Natural killer cell (primary cell): Measurements from ENCODE around the gene SUDS3. TPM values are rescaled to one million over a fixed set of nuclear protein-coding genes. Genes with fewer than 3 reads are reported as not detected.

Source experiments
- ATAC-seq, 3 donors: fragments of 150-1000 bp in 2 of 3; fragments of 200-7000 bp in 1 of 3; cut with Tn5 transposase; 1 replicate in 1 of 3; 2 replicates in 2 of 3; pipeline ENCODE4 v1.10.0; 2021; ENCODE audit warnings: mild to moderate bottlenecking in 2 of 3, moderate library complexity in 2 of 3
- DNase-seq, 2 donors: peaks; one replicate each; pipeline versions ENCODE4 v3.0.0 to v3.0.0-alpha.2; 2013 to 2021; ENCODE audit warnings: mixed read lengths in 1 of 2
- H3K27ac ChIP-seq: one replicate; pipeline ENCODE4 v1.5.1; 2013; ENCODE audit warnings: mild to moderate bottlenecking, low read length
- H3K27me3 ChIP-seq: one replicate; pipeline ENCODE4 v1.6.1; 2013; ENCODE audit warnings: low read length; ENCODE audit not compliant: control insufficient read depth, insufficient read depth
- H3K36me3 ChIP-seq: one replicate; pipeline ENCODE4 v1.6.1; 2013; ENCODE audit warnings: low read length; ENCODE audit not compliant: control insufficient read depth, insufficient read depth
- H3K4me1 ChIP-seq: one replicate; pipeline ENCODE4 v1.6.1; 2013; ENCODE audit warnings: low read length; ENCODE audit not compliant: control insufficient read depth, insufficient read depth
- H3K4me3 ChIP-seq: one replicate; pipeline ENCODE4 v1.5.1; 2013; ENCODE audit warnings: low read length
- H3K9me3 ChIP-seq: one replicate; pipeline ENCODE4 v1.6.1; 2013; ENCODE audit warnings: low read length; ENCODE audit not compliant: control insufficient read depth, insufficient read depth
- H3K27ac Mint-ChIP-seq, 2 donors: one replicate each; pipeline ENCODE4 v1.8.0; 2022; ENCODE audit warnings: mild to moderate bottlenecking in 2 of 2, mixed read lengths in 2 of 2, moderate library complexity in 1 of 2
- H3K27me3 Mint-ChIP-seq, 2 donors: one replicate each; pipeline ENCODE4 v1.8.0; 2022; ENCODE audit warnings: low read depth in 2 of 2, mixed read lengths in 2 of 2
- H3K36me3 Mint-ChIP-seq: one replicate; pipeline ENCODE4 v1.8.0; 2022; ENCODE audit warnings: mixed read lengths
- H3K4me1 Mint-ChIP-seq, 2 donors: one replicate each; pipeline ENCODE4 v1.8.0; 2022; ENCODE audit warnings: mixed read lengths in 2 of 2
- H3K4me3 Mint-ChIP-seq: one replicate; pipeline ENCODE4 v1.8.0; 2022; ENCODE audit warnings: mild to moderate bottlenecking, moderate library complexity, mixed read lengths
- H3K9me3 Mint-ChIP-seq, 2 donors: one replicate each; pipeline ENCODE4 v1.8.0; 2022; ENCODE audit warnings: mixed read lengths in 2 of 2
- CTCF ChIP-seq: fragments of 200-600 bp; IDR thresholded peaks from one replicate; pipeline ENCODE4 v1.8.0; 2022; ENCODE audit warnings: antibody characterized with exemption
- WGBS: methylation state at CpG from one replicate; pipeline ENCODE4 v1.1.7; 2013; ENCODE audit warnings: missing lambda C conversion rate; ENCODE audit not compliant: insufficient coverage; 5-methylcytosine and 5-hydroxymethylcytosine counted together
- intact Hi-C: fragments of 100-400 bp; cut with micrococcal nuclease; formaldehyde crosslinking; loops from one replicate; pipeline ENCODE4 v1.14.2; 2022
- total RNA-seq, 4 donors: library from RNA; stranded (reverse); fragments of 120-200 nt in 1 of 4; gene quantifications; one replicate each; pipeline versions ENCODE4 v1.2.3 to v1.2.4, GENCODE V29; 2013 to 2022

SUDS3 gene
- total RNA-seq, 3 donors from 2014 or later (not counting 1 experiment from before 2014, with no cell fraction given), result 27.5 to 40.3 (median 35.7) TPM

- 100% methylated on average over 2 of the region's 2 CpGs for WGBS
- no peak overlapping the region for H3K27ac Mint-ChIP-seq
- no peak overlapping the region for H3K27ac ChIP-seq
- H3K27me3 ChIP-seq, result no peaks in the 10 kb centered on the region
- no peak overlapping the region for H3K4me3 ChIP-seq
- peaks cover 59% of the 10 kb centered on the region for H3K36me3 ChIP-seq
- H3K4me3 Mint-ChIP-seq, result no peak overlapping the region
- H3K36me3 Mint-ChIP-seq, result peaks cover 32% of the 10 kb centered on the region
- intact Hi-C loops, result no loop called here
- no peaks in the 10 kb centered on the region for H3K4me1 ChIP-seq
- ATAC-seq, result no peak
- TF ChIP-seq CTCF, result no peak
- H3K27me3 Mint-ChIP-seq, result no peaks in the 10 kb centered on the region
- no peak for DNase-seq
- no peaks in the 10 kb centered on the region for H3K9me3 ChIP-seq
- no peaks in the 10 kb centered on the region for H3K9me3 Mint-ChIP-seq
- peaks cover 0 to 12% of the 10 kb centered on the region in 2 donors for H3K4me1 Mint-ChIP-seq
Observed at GRCh38 chr12:118391424-118391823, 15.1 kb downstream of the SUDS3 start.

- peaks cover 32% of the 10 kb centered on the region for H3K36me3 Mint-ChIP-seq
- intact Hi-C loops, result no loop called here
Observed at GRCh38 chr12:118391836-118392235, 15.5 kb downstream of the SUDS3 start.

DNA sequence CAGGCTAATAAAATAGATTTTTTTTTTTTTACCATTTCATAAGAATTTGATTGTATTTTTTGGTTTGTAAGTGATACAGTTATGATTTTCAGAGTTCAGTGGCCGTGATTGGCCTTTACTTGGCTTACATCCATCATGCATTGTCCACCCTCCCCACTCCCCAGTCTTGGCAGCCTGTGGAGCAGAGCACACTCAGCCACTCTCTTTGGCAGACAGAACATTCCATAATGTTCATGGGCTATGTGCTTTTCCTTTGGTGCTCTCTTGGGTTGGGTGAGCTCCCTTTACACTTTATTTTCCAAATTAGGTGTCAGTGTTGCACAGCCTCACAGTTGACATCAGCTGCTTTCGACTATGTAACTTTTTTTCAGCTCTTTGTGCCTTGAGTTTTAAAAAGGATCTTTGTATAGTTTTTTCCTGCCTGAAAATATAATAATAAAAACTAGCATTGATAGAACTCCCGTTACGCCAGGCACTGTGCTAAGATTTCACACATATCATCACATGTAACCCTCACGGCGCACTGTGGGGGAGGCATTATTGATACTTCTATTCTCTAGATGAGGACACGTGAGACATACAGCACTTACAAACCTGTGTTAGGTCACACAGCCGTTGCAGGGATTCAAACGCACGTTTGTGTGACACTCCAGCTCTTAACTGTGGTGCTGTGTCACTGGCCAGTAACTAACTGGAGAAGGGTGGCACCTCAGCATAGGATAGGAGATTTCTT, 21.5 kb downstream of the SUDS3 start:
- H3K4me1 Mint-ChIP-seq, result peaks cover 0 to 17% of the 10 kb centered on the region in 2 donors

More at GRCh38 chr12:118391836-118392235, 15.5 kb downstream of the SUDS3 start:
- Mint-ChIP-seq H3K27ac (no peak overlapping the region), H3K9me3 (no peaks in the 10 kb centered on the region), H3K27me3 (no peaks in the 10 kb centered on the region), H3K4me3 (no peak overlapping the region), H3K4me1 (peaks cover 0 to 12% of the 10 kb centered on the region in 2 donors)
- WGBS, result no CpG with 5 or more reads among the region's 1 CpG
- no peak for TF ChIP-seq CTCF
- no peak for ATAC-seq
- no peaks in the 10 kb centered on the region for H3K4me1 ChIP-seq
- DNase-seq, result no peak
- no peaks in the 10 kb centered on the region for H3K27me3 ChIP-seq
- H3K9me3 ChIP-seq, result no peaks in the 10 kb centered on the region
- H3K36me3 ChIP-seq, result peaks cover 56% of the 10 kb centered on the region
- H3K27ac ChIP-seq, result no peak overlapping the region
- H3K4me3 ChIP-seq, result no peak overlapping the region

More for the DNA sequence above, 21.5 kb downstream of the SUDS3 start:
- peaks cover 26% of the 10 kb centered on the region for H3K36me3 Mint-ChIP-seq
- WGBS, result 97% methylated on average over 7 of the region's 10 CpGs
- no peak for DNase-seq
- H3K27ac Mint-ChIP-seq, result no peak overlapping the region
- H3K27me3 Mint-ChIP-seq, result no peaks in the 10 kb centered on the region
- Histone ChIP-seq H3K4me3 (no peak overlapping the region), H3K36me3 (peaks cover 39% of the 10 kb centered on the region), H3K27me3 (no peaks in the 10 kb centered on the region), H3K9me3 (no peaks in the 10 kb centered on the region), H3K4me1 (no peaks in the 10 kb centered on the region), H3K27ac (no peak overlapping the region)
- no peak overlapping the region for H3K4me3 Mint-ChIP-seq
- no peaks in the 10 kb centered on the region for H3K9me3 Mint-ChIP-seq
- ATAC-seq, result no peak
- no peak for TF ChIP-seq CTCF
- intact Hi-C loops, result no loop called here
